ENCODE measurements around the gene CTSF.

CTSF gene

GRCh38 chr11:66529655-66530054, 38.8 kb downstream of the CTSF start:
- DNase-seq: no peak

GRCh38 chr11:66529069-66529468, 39.3 kb downstream of the CTSF start:
- DNase-seq: no peak

GRCh38 chr11:66524304-66525040, 43.9 kb downstream of the CTSF start:
- no peak for DNase-seq

GRCh38 chr11:66523611-66524010, 44.8 kb downstream of the CTSF start:
- no peak for DNase-seq

Measured in CD4-positive, alpha-beta T cell treated with Interleukin-17A for 1 hour (primary cell).